HepG2 (cell line): ENCODE data around the gene RAB3GAP1. TPM values are rescaled to one million over a fixed set of nuclear protein-coding genes. Genes with fewer than 3 reads are reported as not detected.

ENCODE experiments used
- ATAC-seq: fragments of 200-7000 bp; cut with Tn5 transposase; 3 replicates; pipeline ENCODE4 v1.9.1; 2020; ENCODE audit warnings: mild to moderate bottlenecking, moderate library complexity
- BruUV-seq: library from RNA; stranded (reverse); fragments of 400-500 nt; replicated peaks from 2 replicates; lab custom pipeline; 2021; lab: Mats Ljungman, UMichigan
- CTCF ChIA-PET: fragments of 300-600 bp; formaldehyde crosslinking; extraction: SDS; loops from one replicate; lab custom pipeline; 2021; ENCODE audit warnings: low total read pairs, inconsistent platforms, low intra/inter-chr PET ratio; lab: Yijun Ruan, JAX
- POLR2A ChIA-PET: fragments of 350-600 bp; sonication (Branson Sonifier 250); formaldehyde crosslinking; loops from one replicate; lab custom pipeline; 2020; ENCODE audit warnings: antibody characterized with exemption, inconsistent platforms; lab: Yijun Ruan, JAX
- DNase-seq: peaks from one replicate; pipeline ENCODE4 v3.0.0-alpha.2; 2015; ENCODE audit warnings: low spot score
- FAIRE-seq: peaks from 3 replicates; lab custom pipeline; 2011; peaks lifted over from hg19 to GRCh38; lab: Jason Lieb, UNC
- H2AFZ ChIP-seq: one replicate; pipeline ENCODE4 v1.6.1; 2011; ENCODE audit warnings: low read length, inconsistent platforms
- H3K27ac ChIP-seq: fragments of 300-600 bp; 3 replicates; pipeline ENCODE4 v1.8.0; 2011; ENCODE audit warnings: mixed run types, mild to moderate bottlenecking, mixed read lengths, low read length, inconsistent platforms; ENCODE audit not compliant: insufficient read depth; ENCODE audit errors: extremely low read length
- H3K27me3 ChIP-seq, 2 experiments: fragments of 200-600 bp in 1 of 2; 2 replicates in 1 of 2; 3 replicates in 1 of 2; pipeline versions ENCODE4 v1.6.0 to v1.8.0; 2011; ENCODE audit warnings: low read length in 2 of 2, mild to moderate bottlenecking in 2 of 2, moderate library complexity in 2 of 2, inconsistent platforms in 1 of 2; ENCODE audit not compliant: insufficient read depth in 2 of 2, control insufficient read depth in 1 of 2
- H3K36me3 ChIP-seq, 2 experiments: fragments of 200-600 bp in 1 of 2; replicated peaks in 1 of 2; 2 replicates in 1 of 2; 3 replicates in 1 of 2; pipeline versions ENCODE4 v1.5.1 to v1.8.0; 2011; ENCODE audit warnings: low read length in 2 of 2, inconsistent platforms in 1 of 2; ENCODE audit not compliant: insufficient read depth in 2 of 2, control insufficient read depth in 1 of 2
- H3K4me1 ChIP-seq: 2 replicates; pipeline ENCODE4 v1.5.1; 2012; ENCODE audit warnings: low read length, inconsistent platforms; ENCODE audit not compliant: insufficient read depth
- H3K4me2 ChIP-seq: 2 replicates; pipeline ENCODE4 v1.6.0; 2011; ENCODE audit warnings: low read depth, low read length, inconsistent platforms
- H3K4me3 ChIP-seq, 3 experiments: fragments of 200-600 bp in 1 of 3; sonication (generic), shearing (Covaris generic) in 1 of 3; replicated peaks in 1 of 3; 2 replicates each; pipeline ENCODE4 v1.5.1; 2011 to 2016; ENCODE audit warnings: low read length in 3 of 3, inconsistent platforms in 2 of 3, low read depth in 2 of 3, mild to moderate bottlenecking in 2 of 3, control low read depth in 1 of 3, mixed read lengths in 1 of 3; ENCODE audit not compliant: insufficient read depth in 1 of 3
- H3K79me2 ChIP-seq: one replicate; pipeline ENCODE4 v1.6.1; 2011; ENCODE audit warnings: low read length, inconsistent platforms; ENCODE audit not compliant: insufficient read depth
- H3K9ac ChIP-seq: 2 replicates; pipeline ENCODE4 v1.6.0; 2011; ENCODE audit warnings: mild to moderate bottlenecking, low read depth, low read length, inconsistent platforms; ENCODE audit not compliant: insufficient read depth
- H3K9me3 ChIP-seq: 2 replicates; pipeline ENCODE4 v1.5.1; 2012; ENCODE audit warnings: mild to moderate bottlenecking, low read length
- H4K20me1 ChIP-seq: 2 replicates; pipeline ENCODE4 v1.6.0; 2011; ENCODE audit warnings: inconsistent platforms, mild to moderate bottlenecking, low read length, moderate library complexity; ENCODE audit not compliant: insufficient read depth
- FOXC1 ChIP-seq: sonication (generic); formaldehyde crosslinking; IDR thresholded peaks from 2 replicates; pipeline ENCODE4 v1.8.0; 2022; ENCODE audit warnings: mild to moderate bottlenecking, missing genetic modification reagents, borderline replicate concordance
- HDAC2 ChIP-seq: sonication (generic); formaldehyde crosslinking; IDR thresholded peaks from 2 replicates; pipeline ENCODE4 v1.4.0; 2020; ENCODE audit warnings: missing genetic modification reagents
- HNF4G ChIP-seq, 2 experiments: sonication (generic) in 1 of 2; formaldehyde crosslinking in 1 of 2; IDR thresholded peaks; 2 replicates each; pipeline versions ENCODE4 v1.4.0 to v1.6.1; 2011 to 2020; ENCODE audit warnings: borderline replicate concordance in 2 of 2, low read depth in 2 of 2, mild to moderate bottlenecking in 2 of 2, low read length in 1 of 2, missing genetic modification reagents in 1 of 2, moderate library complexity in 1 of 2
- JUNB ChIP-seq: sonication (generic); formaldehyde crosslinking; IDR thresholded peaks from 2 replicates; pipeline ENCODE4 v1.8.0; 2022; ENCODE audit warnings: missing genetic modification reagents, mild to moderate bottlenecking, borderline replicate concordance
- KLF12 ChIP-seq: sonication (generic); formaldehyde crosslinking; IDR thresholded peaks from 2 replicates; pipeline ENCODE4 v1.4.0; 2020; ENCODE audit warnings: missing genetic modification reagents, borderline replicate concordance
- LBX2 ChIP-seq: sonication (generic); formaldehyde crosslinking; IDR thresholded peaks from 2 replicates; pipeline ENCODE4 v1.5.0; 2020; ENCODE audit warnings: missing genetic modification reagents, mild to moderate bottlenecking, borderline replicate concordance
- NFKB2 ChIP-seq: sonication (generic); formaldehyde crosslinking; IDR thresholded peaks from 2 replicates; pipeline ENCODE4 v1.4.0; 2020; ENCODE audit warnings: missing genetic modification reagents, borderline replicate concordance
- NR2C2 ChIP-seq: sonication (generic); formaldehyde crosslinking; IDR thresholded peaks from 2 replicates; pipeline ENCODE4 v1.4.0; 2020; ENCODE audit warnings: missing genetic modification reagents, mild to moderate bottlenecking, moderate library complexity, borderline replicate concordance
- PRMT3 ChIP-seq: sonication (generic); formaldehyde crosslinking; IDR thresholded peaks from 2 replicates; pipeline ENCODE4 v1.8.1; 2022; ENCODE audit warnings: low read depth, mild to moderate bottlenecking, moderate library complexity, missing genetic modification reagents, borderline replicate concordance
- SP1 ChIP-seq, 2 experiments: fragments of 450-650 bp in 1 of 2; sonication (generic) in 1 of 2; formaldehyde crosslinking in 1 of 2; IDR thresholded peaks; 2 replicates each; pipeline versions ENCODE4 v1.4.0 to v1.6.1; 2016 to 2020; ENCODE audit warnings: missing genetic modification reagents in 1 of 2
- ZBTB42 ChIP-seq: sonication (generic); formaldehyde crosslinking; IDR thresholded peaks from 2 replicates; pipeline ENCODE4 v1.5.0; 2020; ENCODE audit warnings: mild to moderate bottlenecking, missing genetic modification reagents
- ZIK1 ChIP-seq: sonication (generic); formaldehyde crosslinking; IDR thresholded peaks from 2 replicates; pipeline ENCODE4 v1.5.0; 2020; ENCODE audit warnings: mild to moderate bottlenecking, low read depth, missing genetic modification reagents, borderline replicate concordance
- ZNF724P ChIP-seq: sonication (generic); formaldehyde crosslinking; IDR thresholded peaks from 2 replicates; pipeline ENCODE4 v1.8.0; 2022; ENCODE audit warnings: missing genetic modification reagents, borderline replicate concordance
- WGBS: methylation state at CpG from one replicate; pipeline ENCODE4 v1.1.6; 2017; ENCODE audit warnings: low lambda C conversion rate; 5-methylcytosine and 5-hydroxymethylcytosine counted together
- in situ Hi-C: cut with HindIII; loops from 2 replicates; pipeline ENCODE4 v1.10.0; 2017; ENCODE audit warnings: low pct_unique_long_range_greater_than_20kb; ENCODE audit not compliant: extremely low pct_ligation_motif_present
- intact Hi-C: fragments of 100-400 bp; cut with micrococcal nuclease; formaldehyde crosslinking; loops from one replicate; pipeline ENCODE4 v1.10.0; 2022; ENCODE audit not compliant: unreplicated experiment
- polyA plus RNA-seq, 8 experiments: library from polyadenylated mRNA; depleted of rRNA in 3 of 8; stranded (reverse) in 7 of 8; unstranded in 1 of 8; fragments of >200 nt; fragmentation: Illumina TruSeq in 4 of 8; extraction: Trizol in 4 of 8; gene quantifications; 2 replicates each; pipeline versions ENCODE4 v1.2.1 to v1.2.3, GENCODE V29; 2011 to 2016; ENCODE audit warnings: low read depth in 4 of 8, missing spikeins in 1 of 8, mixed read lengths in 1 of 8; ENCODE audit not compliant: insufficient read depth in 1 of 8
- total RNA-seq, 5 experiments: library from RNA; depleted of rRNA; stranded (reverse); fragments of >200 nt; fragmentation: Illumina TruSeq; extraction: Trizol; gene quantifications; 2 replicates each; pipeline ENCODE4 v1.2.3, GENCODE V29; 2016; ENCODE audit warnings: low read depth in 1 of 5

Gene RAB3GAP1
- total and polyA plus RNA-seq, 2 of the 13 experiments (the other 11 are each of a cell fraction or from before 2014, with no cell fraction given) = 15.2 to 48.8 TPM

GRCh38 chr2:135174810-135175093 lies 122.7 kb downstream of the RAB3GAP1 start:
- ATAC-seq (peak; percentile 27), FAIRE-seq (no peak), DNase-seq (no peak)
- no peak for TF ChIP-seq LBX2 (CRISPR knock-in tag)
- TF ChIP-seq PRMT3 (CRISPR knock-in tag) = no peak
- no peak for TF ChIP-seq KLF12 (CRISPR knock-in tag)
- no peak for TF ChIP-seq JUNB (CRISPR knock-in tag)
- no peak for TF ChIP-seq ZIK1 (CRISPR knock-in tag)
- TF ChIP-seq ZNF724P (CRISPR knock-in tag) = no peak
- no peak for TF ChIP-seq SP1 (IDR thresholded peaks at IDR 0.05)
- no peak for TF ChIP-seq SP1 (CRISPR knock-in tag; IDR thresholded peaks at IDR 0.05)
- no peak for TF ChIP-seq HNF4G (IDR thresholded peaks at IDR 0.05; ENCODE audit: borderline replicate concordance, low read depth, low read length)
- TF ChIP-seq HNF4G (CRISPR knock-in tag; IDR thresholded peaks at IDR 0.05; ENCODE audit: borderline replicate concordance, low read depth) = no peak
- TF ChIP-seq ZBTB42 (CRISPR knock-in tag) = no peak
- no peak for TF ChIP-seq NFKB2 (CRISPR knock-in tag)
- no peak for TF ChIP-seq FOXC1 (CRISPR knock-in tag)
- TF ChIP-seq NR2C2 = no peak
- no peak for TF ChIP-seq HDAC2 (CRISPR knock-in tag)
- no TSS peak for BruUV-seq
- Histone ChIP-seq H2AFZ (no peak overlapping the region), H3K4me1 (no peaks in the 10 kb centered on the region), H3K4me3 (no peak overlapping the region), H3K27me3 (no peaks in the 10 kb centered on the region), H4K20me1 (no peaks in the 10 kb centered on the region), H3K9me3 (no peaks in the 10 kb centered on the region), H3K4me2 (no peak overlapping the region), H3K79me2 (no peaks in the 10 kb centered on the region), H3K36me3 (peaks cover 8 to 22% of the 10 kb centered on the region in 2 experiments), H3K27ac (no peak overlapping the region), H3K9ac (no peak overlapping the region)
- ChIA-PET CTCF (no interaction called here), POLR2A (no interaction called here)
- 99% methylated on average over 6 of the region's 6 CpGs for WGBS
- intact Hi-C loops = no loop called here
- in situ Hi-C loops = no loop called here
